ENCODE results near the gene EPS8L3.

Gene EPS8L3

GRCh38 chr1:109721971-109722370 lies 41.8 kb downstream of the EPS8L3 start:
- TF ChIP-seq CTCF (IDR thresholded peaks at IDR 0.05; ENCODE audit: low read depth, low read length), result no peak
- H3K4me3 ChIP-seq (ENCODE audit: low read depth, low read length), result no peak overlapping the region

- TF ChIP-seq CTCF (IDR thresholded peaks at IDR 0.05; ENCODE audit: low read depth, low read length), result no peak
- no peak overlapping the region for H3K4me3 ChIP-seq (ENCODE audit: low read depth, low read length)
Measured at GRCh38 chr1:109721042-109721441, 42.7 kb downstream of the EPS8L3 start.

- no peak for TF ChIP-seq CTCF (IDR thresholded peaks at IDR 0.05; ENCODE audit: low read depth, low read length)
Measured at GRCh38 chr1:109719337-109719837, 44.3 kb downstream of the EPS8L3 start.

DNA sequence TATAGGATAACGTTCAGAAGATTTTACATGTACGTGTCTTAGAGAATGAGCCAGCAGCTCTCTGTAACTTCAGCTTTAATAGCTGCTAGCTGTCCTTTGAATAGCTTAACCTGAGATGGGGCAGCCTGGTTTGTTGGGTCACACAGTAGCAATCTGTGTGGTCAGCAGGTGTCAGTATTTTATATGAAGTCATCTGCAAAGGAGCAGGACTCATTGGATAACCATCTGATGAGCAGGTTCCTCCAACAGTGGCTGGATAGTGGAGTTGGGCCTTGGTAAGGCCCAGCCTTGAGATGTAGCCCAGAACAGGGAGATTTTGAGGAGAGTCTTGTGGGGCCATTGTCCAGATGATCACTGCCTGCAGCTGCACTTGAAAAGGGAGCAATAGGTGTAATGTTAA lies 45.2 kb downstream of the EPS8L3 start:
- TF ChIP-seq CTCF (IDR thresholded peaks at IDR 0.05; ENCODE audit: low read depth, low read length), result no peak
- no peak overlapping the region for H3K4me3 ChIP-seq (ENCODE audit: low read depth, low read length)

More at GRCh38 chr1:109719337-109719837, 44.3 kb downstream of the EPS8L3 start:
- H3K4me3 ChIP-seq (ENCODE audit: low read depth, low read length), result no peak overlapping the region

DNA sequence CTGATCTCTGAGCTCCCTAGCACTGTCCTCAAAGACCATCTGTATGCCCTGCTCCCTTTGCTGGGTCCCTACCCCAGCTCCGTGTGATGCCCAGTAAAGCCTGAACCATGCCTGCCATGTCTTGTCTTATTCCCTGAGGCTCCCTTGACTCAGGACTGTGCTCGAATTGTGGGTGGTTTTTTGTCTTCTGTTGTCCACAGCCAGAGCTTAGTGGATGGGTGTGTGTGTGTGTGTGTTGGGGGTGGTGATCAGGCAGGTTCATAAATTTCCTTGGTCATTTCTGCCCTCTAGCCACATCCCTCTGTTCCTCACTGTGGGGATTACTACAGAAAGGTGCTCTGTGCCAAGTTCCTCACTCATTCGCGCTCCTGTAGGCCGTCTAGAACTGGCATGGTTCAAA lies 46.0 kb downstream of the EPS8L3 start:
- no peak for TF ChIP-seq CTCF (IDR thresholded peaks at IDR 0.05; ENCODE audit: low read depth, low read length)
- no peak overlapping the region for H3K4me3 ChIP-seq (ENCODE audit: low read depth, low read length)

DNA sequence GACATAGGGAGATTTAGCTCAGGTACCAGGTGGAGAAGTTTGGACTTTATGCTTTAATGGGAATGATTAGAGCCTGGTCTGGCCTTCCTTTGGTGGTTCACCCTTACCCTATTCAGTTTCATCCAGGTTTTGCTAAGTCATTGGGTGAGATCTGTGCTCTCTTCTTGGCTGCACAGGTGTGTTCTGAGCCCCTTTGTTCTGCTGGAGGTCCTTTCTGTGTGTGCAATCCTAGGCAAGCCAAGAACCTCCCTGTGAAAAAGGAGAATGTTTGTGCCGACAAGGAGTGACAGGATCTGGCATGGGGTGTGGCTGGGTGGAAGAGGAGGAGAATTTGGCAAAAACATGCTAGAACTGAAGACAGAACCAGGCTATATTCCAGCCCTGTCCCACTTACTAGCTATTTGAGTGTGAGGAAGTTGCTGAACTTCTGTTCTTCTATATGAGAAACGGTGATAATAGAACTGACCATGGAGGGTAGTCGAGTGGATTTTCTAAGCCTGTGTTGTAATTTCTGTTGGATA lies 47.1 kb downstream of the EPS8L3 start:
- no peak overlapping the region for H3K4me3 ChIP-seq (ENCODE audit: low read depth, low read length)
- TF ChIP-seq CTCF (IDR thresholded peaks at IDR 0.05; ENCODE audit: low read depth, low read length), result no peak

DNA sequence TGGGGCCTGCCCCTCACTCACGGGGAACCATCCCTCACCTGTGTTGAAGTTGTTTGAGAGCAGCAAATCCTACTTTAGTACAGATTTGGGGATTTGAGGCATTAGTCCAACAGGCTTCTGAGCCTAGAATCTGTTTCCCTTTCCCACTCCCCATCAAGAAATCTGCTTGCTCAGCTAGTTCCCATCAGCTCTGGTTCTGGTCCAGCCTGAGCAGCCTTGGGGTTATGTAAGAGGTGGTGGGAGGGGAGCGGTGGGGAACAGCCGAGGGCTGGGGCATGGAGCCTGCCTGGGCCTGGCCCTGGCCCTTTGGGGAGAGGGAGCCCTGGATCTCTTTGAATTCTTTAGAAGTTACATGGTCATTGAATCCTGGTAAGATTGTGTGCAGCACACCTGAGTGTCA lies 47.6 kb downstream of the EPS8L3 start:
- no peak overlapping the region for H3K4me3 ChIP-seq (ENCODE audit: low read depth, low read length)
- TF ChIP-seq CTCF (IDR thresholded peaks at IDR 0.05; ENCODE audit: low read depth, low read length), result no peak

All from WI38 (cell line).